HuH-7 (cell line): Measurements from ENCODE around the gene MTOR.
"Not testable (repeated sequence)": the region's sequence is repeated elsewhere in the genome, so short reads cannot be mapped to it uniquely, and the experiment has no call there.

Experiments
- DNase-seq: peaks from one replicate; pipeline ENCODE4 v3.0.0; 2011; ENCODE audit warnings: low spot score

The MTOR gene

GRCh38 chr1:11107599-11107998 is 154.8 kb downstream of the MTOR start:
- DNase-seq: no peak

- DNase-seq: no peak
Observed at GRCh38 chr1:11105586-11105985, 156.8 kb downstream of the MTOR start.

GRCh38 chr1:11101347-11101746 is 161.0 kb downstream of the MTOR start:
- no peak for DNase-seq

GRCh38 chr1:11100806-11101205 is 161.5 kb downstream of the MTOR start:
- DNase-seq: not testable (repeated sequence)

GRCh38 chr1:11100149-11100493 is 162.2 kb downstream of the MTOR start:
- no peak for DNase-seq

- DNase-seq: peak; percentile 90
Observed at GRCh38 chr1:11099310-11100148, 162.8 kb downstream of the MTOR start, which contains the start of gene EXOSC10. TSS of gene EXOSC10 (minus strand) at chr1:11099869. CDS start at chr1:11099831, 38 bp downstream.

- no peak for DNase-seq
Observed at GRCh38 chr1:11098931-11099309, 163.4 kb downstream of the MTOR start.

GRCh38 chr1:11083784-11084183 is 178.6 kb downstream of the MTOR start:
- not testable (repeated sequence) for DNase-seq

GRCh38 chr1:11080931-11081330 is 181.4 kb downstream of the MTOR start:
- no peak for DNase-seq

GRCh38 chr1:11078631-11079030 is 183.7 kb downstream of the MTOR start:
- DNase-seq: no peak

GRCh38 chr1:11073398-11073797 is 189.0 kb downstream of the MTOR start:
- DNase-seq: not testable (repeated sequence)

- DNase-seq: no peak
Observed at GRCh38 chr1:11072216-11072917, 190.0 kb downstream of the MTOR start.

GRCh38 chr1:11071463-11072215 is 190.7 kb downstream of the MTOR start:
- no peak for DNase-seq

- no peak for DNase-seq
Observed at GRCh38 chr1:11070876-11071275, 191.5 kb downstream of the MTOR start.

GRCh38 chr1:11068600-11069473 is 193.5 kb downstream of the MTOR start:
- DNase-seq: no peak

- DNase-seq: no peak
Observed at GRCh38 chr1:11067716-11068599, 194.4 kb downstream of the MTOR start.

- DNase-seq: no peak
Observed at GRCh38 chr1:11065796-11066195, 196.6 kb downstream of the MTOR start.

GRCh38 chr1:11064942-11065341 is 197.4 kb downstream of the MTOR start:
- DNase-seq: no peak

GRCh38 chr1:11063937-11064537 is 198.3 kb downstream of the MTOR start:
- not testable (repeated sequence) for DNase-seq

- no peak for DNase-seq
Observed at GRCh38 chr1:11062965-11063401, 199.4 kb downstream of the MTOR start.
